Measurements from ENCODE around the gene TOX3. TPM values are rescaled to one million over a fixed set of nuclear protein-coding genes. Genes with fewer than 3 reads are reported as not detected.

Gene TOX3
- total and polyA plus RNA-seq, 8 donors = 2.8 to 6.0 (median 4.9) TPM

DNA sequence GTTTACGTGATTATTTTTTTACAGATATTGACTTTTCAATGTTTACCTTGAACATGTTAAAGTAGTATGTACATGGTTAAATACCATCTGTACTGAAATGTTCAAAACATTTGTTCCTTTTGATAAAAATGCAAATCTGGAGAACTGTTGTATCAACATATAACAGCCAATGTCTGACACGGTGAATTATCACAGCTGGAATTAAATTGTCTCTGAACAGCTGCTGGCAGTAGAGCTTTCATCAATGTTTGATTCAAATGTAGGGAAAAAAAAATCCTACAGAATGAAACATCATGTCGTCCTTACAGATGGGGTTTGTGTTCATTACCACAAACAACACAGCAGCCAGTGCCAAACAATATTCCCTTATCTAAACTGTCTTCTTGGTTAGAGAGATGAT lies 79.9 kb downstream of the TOX3 start:
- ATAC-seq = no peak

DNA sequence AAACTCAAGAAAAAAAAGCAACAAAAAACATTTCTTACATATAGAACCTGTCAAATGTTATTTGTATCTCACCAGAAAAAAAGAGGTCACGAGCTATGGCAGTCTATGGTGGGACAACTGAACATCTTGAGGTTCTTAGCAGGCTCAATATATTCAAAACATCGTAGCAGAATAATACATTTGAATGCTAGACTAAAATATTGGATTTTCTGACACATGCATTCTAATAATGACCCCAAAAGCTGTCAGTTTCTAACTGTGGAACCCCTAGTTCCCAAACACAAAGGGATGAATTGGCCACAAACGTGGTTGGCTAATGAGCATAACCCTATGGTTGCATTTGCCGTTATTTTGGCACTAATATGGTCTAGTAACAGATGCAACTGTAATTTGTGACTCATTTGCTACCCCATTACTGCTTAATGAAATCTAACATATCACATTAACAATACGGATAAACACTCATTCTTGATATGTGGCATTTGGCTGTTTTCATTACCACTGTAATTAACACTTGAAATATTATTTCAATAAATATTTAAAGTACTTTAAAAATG lies 81.2 kb downstream of the TOX3 start:
- DNase-seq (no peak), ATAC-seq (no peak)
- H3K4me1 ChIP-seq = no peaks in the 10 kb centered on the region
- no peaks in the 10 kb centered on the region for H3K36me3 ChIP-seq
- no peaks in the 10 kb centered on the region for H3K9me3 ChIP-seq
- no peak overlapping the region for H3K27ac ChIP-seq
- TF ChIP-seq, protein P1, sequence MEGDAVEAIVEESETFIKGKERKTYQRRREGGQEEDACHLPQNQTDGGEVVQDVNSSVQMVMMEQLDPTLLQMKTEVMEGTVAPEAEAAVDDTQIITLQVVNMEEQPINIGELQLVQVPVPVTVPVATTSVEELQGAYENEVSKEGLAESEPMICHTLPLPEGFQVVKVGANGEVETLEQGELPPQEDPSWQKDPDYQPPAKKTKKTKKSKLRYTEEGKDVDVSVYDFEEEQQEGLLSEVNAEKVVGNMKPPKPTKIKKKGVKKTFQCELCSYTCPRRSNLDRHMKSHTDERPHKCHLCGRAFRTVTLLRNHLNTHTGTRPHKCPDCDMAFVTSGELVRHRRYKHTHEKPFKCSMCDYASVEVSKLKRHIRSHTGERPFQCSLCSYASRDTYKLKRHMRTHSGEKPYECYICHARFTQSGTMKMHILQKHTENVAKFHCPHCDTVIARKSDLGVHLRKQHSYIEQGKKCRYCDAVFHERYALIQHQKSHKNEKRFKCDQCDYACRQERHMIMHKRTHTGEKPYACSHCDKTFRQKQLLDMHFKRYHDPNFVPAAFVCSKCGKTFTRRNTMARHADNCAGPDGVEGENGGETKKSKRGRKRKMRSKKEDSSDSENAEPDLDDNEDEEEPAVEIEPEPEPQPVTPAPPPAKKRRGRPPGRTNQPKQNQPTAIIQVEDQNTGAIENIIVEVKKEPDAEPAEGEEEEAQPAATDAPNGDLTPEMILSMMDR (IDR thresholded peaks at IDR 0.05) = no peak
- H3K4me3 ChIP-seq = no peak overlapping the region
- no peaks in the 10 kb centered on the region for H3K27me3 ChIP-seq
- intact Hi-C loops (cut with DNase I) = no loop called here

More for the DNA sequence above, 79.9 kb downstream of the TOX3 start:
- Histone ChIP-seq H3K27me3 (no peaks in the 10 kb centered on the region), H3K4me3 (no peak overlapping the region), H3K36me3 (no peaks in the 10 kb centered on the region), H3K27ac (no peak overlapping the region), H3K9me3 (no peaks in the 10 kb centered on the region), H3K4me1 (no peaks in the 10 kb centered on the region)
- TF ChIP-seq, protein P1 (IDR thresholded peaks at IDR 0.05) = no peak
- intact Hi-C loops (cut with DNase I) = no loop called here
- no peak for DNase-seq

DNA sequence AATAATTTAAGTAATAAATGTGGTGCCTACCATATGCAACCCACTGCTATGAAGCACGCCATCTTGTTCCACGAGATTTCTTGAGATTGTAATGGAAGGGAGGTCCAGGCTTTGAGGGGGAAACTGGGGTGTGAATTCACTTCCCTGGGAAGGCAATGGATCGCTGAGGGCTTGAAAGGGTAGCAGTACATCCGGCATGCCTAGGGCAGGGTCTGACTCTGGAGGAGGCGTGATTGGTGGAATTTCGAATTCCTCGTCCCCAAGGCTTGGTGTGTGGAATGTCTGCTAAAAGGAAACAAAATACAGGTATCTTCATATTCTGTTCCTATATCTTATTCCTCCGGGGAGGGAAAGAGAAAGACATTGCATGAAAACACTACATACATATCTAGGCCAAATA lies 83.0 kb downstream of the TOX3 start:
- intact Hi-C loops (cut with DNase I) = no loop called here
- no peaks in the 10 kb centered on the region for H3K9me3 ChIP-seq
- H3K27ac ChIP-seq = no peak overlapping the region
- ATAC-seq (no peak), DNase-seq (no peak)
- TF ChIP-seq, protein P1 (IDR thresholded peaks at IDR 0.05) = no peak
- no peaks in the 10 kb centered on the region for H3K36me3 ChIP-seq
- H3K27me3 ChIP-seq = no peaks in the 10 kb centered on the region
- no peaks in the 10 kb centered on the region for H3K4me1 ChIP-seq
- H3K4me3 ChIP-seq = no peak overlapping the region

DNA sequence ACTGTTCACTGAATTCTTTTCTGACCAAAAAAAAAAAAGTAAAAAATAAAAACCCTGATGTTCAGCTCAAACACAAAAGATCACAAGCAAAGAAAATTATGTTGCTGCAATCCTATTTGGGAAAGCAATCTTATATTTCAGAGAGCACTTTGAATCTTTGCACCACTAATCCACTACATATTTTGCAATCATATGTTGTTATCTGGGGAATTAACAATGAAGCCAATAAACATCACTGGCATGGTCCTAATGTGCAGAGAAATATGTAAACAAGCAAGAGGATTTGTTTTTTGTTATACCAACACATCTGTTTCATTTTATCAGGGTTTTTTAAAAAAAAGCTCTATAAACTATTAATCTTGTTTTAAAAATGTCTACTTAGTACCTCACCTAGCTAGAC lies 84.1 kb downstream of the TOX3 start:
- TF ChIP-seq, protein P1 (IDR thresholded peaks at IDR 0.05) = no peak
- DNase-seq = peak in 2 of 4 donors; percentile 31 to 60
- intact Hi-C loops (cut with DNase I) = no loop called here

DNA sequence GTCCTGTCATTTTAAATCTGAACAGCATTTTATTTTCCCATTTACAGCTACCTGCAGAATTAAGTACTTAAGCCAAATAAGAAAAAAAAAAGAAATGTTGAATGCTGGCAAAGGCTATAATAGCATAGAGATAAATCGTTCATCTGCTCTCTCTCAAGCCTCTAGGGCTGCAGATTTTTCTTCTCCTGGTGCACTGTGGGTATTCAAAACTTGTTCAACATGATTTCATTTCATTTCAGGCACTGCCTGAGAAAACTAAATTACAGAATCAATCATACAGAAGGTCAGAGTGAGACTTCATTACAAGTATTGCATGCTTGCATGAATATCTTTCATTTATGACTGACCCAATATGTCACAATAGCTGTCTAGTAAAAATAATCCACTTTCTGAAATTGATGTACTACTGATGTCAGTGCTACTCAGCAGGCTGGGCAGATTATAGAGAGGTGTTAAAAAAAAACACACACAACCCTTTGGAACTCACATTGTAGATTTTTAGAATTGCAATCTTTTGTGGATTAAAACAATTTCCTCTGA lies 86.2 kb downstream of the TOX3 start:
- intact Hi-C loops (cut with DNase I) = no loop called here
- no peak overlapping the region for H3K4me3 ChIP-seq
- no peak overlapping the region for H3K27ac ChIP-seq
- ATAC-seq = no peak
- no peaks in the 10 kb centered on the region for H3K9me3 ChIP-seq
- no peaks in the 10 kb centered on the region for H3K4me1 ChIP-seq
- H3K27me3 ChIP-seq = no peaks in the 10 kb centered on the region
- no peak for DNase-seq
- no peaks in the 10 kb centered on the region for H3K36me3 ChIP-seq
- TF ChIP-seq, protein P1 (IDR thresholded peaks at IDR 0.05) = no peak

More for the DNA sequence above, 84.1 kb downstream of the TOX3 start:
- no peak overlapping the region for H3K27ac ChIP-seq
- ATAC-seq = no peak
- H3K36me3 ChIP-seq = no peaks in the 10 kb centered on the region
- H3K4me1 ChIP-seq = no peaks in the 10 kb centered on the region
- no peaks in the 10 kb centered on the region for H3K27me3 ChIP-seq
- no peak overlapping the region for H3K4me3 ChIP-seq
- H3K9me3 ChIP-seq = no peaks in the 10 kb centered on the region
